OCI-LY7 (cell line): ENCODE measurements around the gene MYO18B.

ENCODE experiments used
- EZH2phosphoT487 ChIP-seq: fragments of 200-600 bp; sonication (generic); IDR thresholded peaks from 2 replicates; pipeline ENCODE4 v1.6.1; 2018; ENCODE audit warnings: low read depth, borderline replicate concordance, mild to moderate bottlenecking, mixed run types, antibody characterized with exemption, low read length, moderate library complexity, mixed read lengths
- TF ChIP-seq, protein P1 (sequence below): fragments of 200-600 bp; sonication (generic); conservative IDR thresholded peaks from 2 replicates; pipeline ENCODE4 v1.5.1; 2014; ENCODE audit warnings: mild to moderate bottlenecking, antibody characterized with exemption, low read length, moderate library complexity, mixed read lengths

DNA sequence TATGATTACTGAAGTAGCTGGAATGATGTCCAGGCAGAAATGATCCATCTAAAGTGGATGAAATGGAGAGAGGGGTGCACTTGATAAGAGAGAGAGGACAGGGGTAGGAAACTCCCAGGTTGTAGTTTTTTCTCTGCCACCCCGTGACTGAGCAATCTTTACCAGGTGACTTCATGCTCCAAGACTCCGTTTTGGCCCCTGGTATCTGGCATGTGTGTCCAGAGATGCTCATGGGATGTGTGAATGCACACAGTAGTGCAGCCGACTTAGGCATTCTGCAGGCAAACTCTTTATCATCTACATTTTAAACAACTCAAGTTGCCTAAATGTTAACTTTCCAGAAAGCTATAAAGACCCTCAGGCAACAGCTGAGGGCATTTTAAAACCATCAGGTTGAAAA lies 238.0 kb downstream of the MYO18B start:
- TF ChIP-seq, protein P1, sequence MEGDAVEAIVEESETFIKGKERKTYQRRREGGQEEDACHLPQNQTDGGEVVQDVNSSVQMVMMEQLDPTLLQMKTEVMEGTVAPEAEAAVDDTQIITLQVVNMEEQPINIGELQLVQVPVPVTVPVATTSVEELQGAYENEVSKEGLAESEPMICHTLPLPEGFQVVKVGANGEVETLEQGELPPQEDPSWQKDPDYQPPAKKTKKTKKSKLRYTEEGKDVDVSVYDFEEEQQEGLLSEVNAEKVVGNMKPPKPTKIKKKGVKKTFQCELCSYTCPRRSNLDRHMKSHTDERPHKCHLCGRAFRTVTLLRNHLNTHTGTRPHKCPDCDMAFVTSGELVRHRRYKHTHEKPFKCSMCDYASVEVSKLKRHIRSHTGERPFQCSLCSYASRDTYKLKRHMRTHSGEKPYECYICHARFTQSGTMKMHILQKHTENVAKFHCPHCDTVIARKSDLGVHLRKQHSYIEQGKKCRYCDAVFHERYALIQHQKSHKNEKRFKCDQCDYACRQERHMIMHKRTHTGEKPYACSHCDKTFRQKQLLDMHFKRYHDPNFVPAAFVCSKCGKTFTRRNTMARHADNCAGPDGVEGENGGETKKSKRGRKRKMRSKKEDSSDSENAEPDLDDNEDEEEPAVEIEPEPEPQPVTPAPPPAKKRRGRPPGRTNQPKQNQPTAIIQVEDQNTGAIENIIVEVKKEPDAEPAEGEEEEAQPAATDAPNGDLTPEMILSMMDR = no peak
- no peak for TF ChIP-seq EZH2phosphoT487
